Endothelial cell of umbilical vein (primary cell): ENCODE data around the gene DGKB. TPM values are rescaled to one million over a fixed set of nuclear protein-coding genes. Genes with fewer than 3 reads are reported as not detected.

Source experiments
- BruUV-seq: library from RNA; stranded (reverse); fragments of 400-500 nt; replicated peaks from 2 replicates; lab custom pipeline; 2021; lab: Mats Ljungman, UMichigan
- CTCF ChIA-PET: fragments of 300-600, 350-600 bp; sonication (Branson Sonifier 250); formaldehyde crosslinking; loops from one replicate; lab custom pipeline; 2021; ENCODE audit warnings: antibody characterized with exemption, inconsistent platforms; lab: Charles Lee
- POLR2A ChIA-PET: fragments of 300-600, 350-600 bp; sonication (Branson Sonifier 250); formaldehyde crosslinking; loops from one replicate; lab custom pipeline; 2021; ENCODE audit warnings: antibody characterized with exemption, inconsistent platforms; lab: Charles Lee
- DNase-seq: peaks from one replicate; pipeline ENCODE4 v3.0.0-alpha.2; 2011; ENCODE audit warnings: low read depth, low spot score
- FAIRE-seq: peaks from 2 replicates; lab custom pipeline; 2011; peaks lifted over from hg19 to GRCh38; lab: Jason Lieb, UNC
- H2AFZ ChIP-seq: 2 replicates; pipeline ENCODE4 v1.6.0; 2012; ENCODE audit warnings: low read depth, low read length, control low read depth, inconsistent platforms
- H3K27ac ChIP-seq: 2 replicates; pipeline ENCODE4 v1.5.1; 2011; ENCODE audit warnings: low read depth, mild to moderate bottlenecking, control low read depth, low read length, moderate library complexity; ENCODE audit not compliant: insufficient read depth
- H3K27me3 ChIP-seq, 2 experiments: 2 replicates each; pipeline versions ENCODE4 v1.6.0 to v1.6.1; 2011; ENCODE audit warnings: low read length in 2 of 2, mixed read lengths in 1 of 2; ENCODE audit not compliant: control insufficient read depth in 2 of 2, insufficient read depth in 2 of 2
- H3K36me3 ChIP-seq, 2 experiments: 2 replicates in 1 of 2; 3 replicates in 1 of 2; pipeline ENCODE4 v1.5.1; 2011; ENCODE audit warnings: low read length in 2 of 2, mild to moderate bottlenecking in 1 of 2, moderate library complexity in 1 of 2; ENCODE audit not compliant: control insufficient read depth in 2 of 2, insufficient read depth in 2 of 2; ENCODE audit errors: extremely low read depth in 1 of 2
- H3K4me1 ChIP-seq: 3 replicates; pipeline ENCODE4 v1.5.1; 2011; ENCODE audit warnings: mild to moderate bottlenecking, low read length; ENCODE audit not compliant: control insufficient read depth, insufficient read depth; ENCODE audit errors: extremely low read depth
- H3K4me2 ChIP-seq: 2 replicates; pipeline ENCODE4 v1.6.1; 2011; ENCODE audit warnings: low read length, control low read depth, mixed read lengths; ENCODE audit not compliant: insufficient read depth
- H3K4me3 ChIP-seq, 3 experiments: fragments of 200-600 bp in 1 of 3; sonication (generic), shearing (Covaris generic) in 1 of 3; replicated peaks in 1 of 3; 2 replicates each; pipeline ENCODE4 v1.5.1; 2011 to 2016; ENCODE audit warnings: control low read depth in 3 of 3, low read length in 3 of 3, mild to moderate bottlenecking in 2 of 3, inconsistent platforms in 1 of 3, low read depth in 1 of 3, moderate library complexity in 1 of 3; ENCODE audit not compliant: insufficient read depth in 1 of 3
- H3K79me2 ChIP-seq: 2 replicates; pipeline ENCODE4 v1.6.0; 2012; ENCODE audit warnings: low read length, inconsistent platforms; ENCODE audit not compliant: control insufficient read depth, insufficient read depth
- H3K9ac ChIP-seq: replicated peaks from 2 replicates; pipeline ENCODE3; 2011; ENCODE audit warnings: low read length, control low read depth; ENCODE audit not compliant: insufficient read depth; ENCODE audit errors: extremely low read depth
- H3K9me1 ChIP-seq: replicated peaks from 3 replicates; pipeline ENCODE4 v1.6.0; 2011; ENCODE audit warnings: mild to moderate bottlenecking, low read length; ENCODE audit not compliant: control insufficient read depth, insufficient read depth; ENCODE audit errors: extremely low read depth
- H3K9me3 ChIP-seq: replicated peaks from 2 replicates; pipeline ENCODE4 v1.5.1; 2012; ENCODE audit warnings: low read length, inconsistent platforms; ENCODE audit not compliant: control insufficient read depth, insufficient read depth
- H4K20me1 ChIP-seq: replicated peaks from 2 replicates; pipeline ENCODE3; 2011; ENCODE audit warnings: mild to moderate bottlenecking, low read length; ENCODE audit not compliant: control insufficient read depth, insufficient read depth; ENCODE audit errors: extremely low read depth
- CTCF ChIP-seq, 2 donors: IDR thresholded peaks; 1 replicate in 1 of 2; 2 replicates in 1 of 2; pipeline ENCODE4 v1.5.1; 2011; ENCODE audit warnings: low read length in 2 of 2, mild to moderate bottlenecking in 2 of 2, moderate library complexity in 2 of 2, control low read depth in 1 of 2, inconsistent platforms in 1 of 2, low read depth in 1 of 2; ENCODE audit not compliant: insufficient read depth in 1 of 2; ENCODE audit errors: extremely low read depth in 1 of 2
- JUN ChIP-seq: IDR thresholded peaks from 2 replicates; pipeline ENCODE4 v1.6.1; 2011; ENCODE audit warnings: borderline replicate concordance, low read depth; ENCODE audit not compliant: insufficient read length, insufficient read depth
- dilution Hi-C: fragments of 300-500 bp; cut with MboI; formaldehyde crosslinking; loops from one replicate; pipeline ENCODE4 v1.15.0; 2019; ENCODE audit warnings: low sequenced_read_pairs; ENCODE audit not compliant: extremely low pct_ligation_motif_present
- intact Hi-C: fragments of 100-400 bp; cut with micrococcal nuclease; formaldehyde crosslinking; loops from one replicate; pipeline ENCODE4 v1.10.0; 2022
- polyA plus RNA-seq, 4 experiments: library from polyadenylated mRNA; depleted of rRNA in 3 of 4; stranded (reverse) in 3 of 4; unstranded in 1 of 4; fragments of >200 nt; gene quantifications; 2 replicates each; pipeline versions ENCODE4 v1.2.1 to v1.2.3, GENCODE V29; 2011 to 2012; ENCODE audit warnings: missing spikeins in 1 of 4
- total RNA-seq: library from RNA; stranded (reverse); gene quantifications from 2 replicates; pipeline ENCODE4 v1.2.3, GENCODE V29; 2021

The DGKB gene
- total and polyA plus RNA-seq, 2 donors (not counting 3 experiments of a cell fraction or from before 2014, with no cell fraction given), result not detected

GRCh38 chr7:14691597-14692203 is 210.9 kb downstream of the DGKB start:
- no TSS peak for BruUV-seq
- no peaks in the 10 kb centered on the region for H4K20me1 ChIP-seq
- H3K9me3 ChIP-seq, result no peaks in the 10 kb centered on the region
- DNase-seq, result peak; percentile 42
- CTCF ChIA-PET, result interaction anchor here (0.6 to 5.1 kb wide), 52 partner anchors 9 to 1742 kb away, joined by 3 to 424 read pairs (median 4); partner anchors contain the start of gene ETV1
- no peak overlapping the region for H3K4me3 ChIP-seq
- dilution Hi-C loops, result no loop called here
- no peaks in the 10 kb centered on the region for H3K36me3 ChIP-seq
- no peaks in the 10 kb centered on the region for H3K27me3 ChIP-seq
- POLR2A ChIA-PET, result no interaction called here
- H3K4me2 ChIP-seq, result no peak overlapping the region
- TF ChIP-seq JUN (no peak), CTCF (IDR thresholded peaks at IDR 0.05; ENCODE audit: extremely low read depth in 1 of 2, insufficient read depth in 1 of 2, low read depth in 1 of 2, low read length in 2 of 2) (peak; percentile 61 to 72)
- no peaks in the 10 kb centered on the region for H3K79me2 ChIP-seq
- FAIRE-seq, result peak; percentile 53
- H3K4me1 ChIP-seq, result peaks cover 8% of the 10 kb centered on the region
- H3K27ac ChIP-seq, result no peak overlapping the region
- no peak overlapping the region for H2AFZ ChIP-seq
- no peak overlapping the region for H3K9ac ChIP-seq
- intact Hi-C loops, result loop anchor here (1.0 to 2.0 kb wide), 3 partner anchors 235 to 1411 kb away; no protein-coding TSS in a partner anchor
- peaks cover 2% of the 10 kb centered on the region for H3K9me1 ChIP-seq

GRCh38 chr7:14691034-14691433 is 211.5 kb downstream of the DGKB start:
- POLR2A ChIA-PET, result no interaction called here
- intact Hi-C loops, result loop anchor here (1.0 to 2.0 kb wide), 3 partner anchors 234 to 1411 kb away; no protein-coding TSS in a partner anchor

More at GRCh38 chr7:14691034-14691433, 211.5 kb downstream of the DGKB start:
- dilution Hi-C loops, result no loop called here
- Histone ChIP-seq H2AFZ (no peak overlapping the region), H3K79me2 (no peaks in the 10 kb centered on the region), H4K20me1 (no peaks in the 10 kb centered on the region), H3K4me3 (no peak overlapping the region), H3K9me3 (no peaks in the 10 kb centered on the region), H3K9ac (no peak overlapping the region), H3K27ac (no peak overlapping the region), H3K9me1 (peaks cover 2% of the 10 kb centered on the region), H3K36me3 (no peaks in the 10 kb centered on the region), H3K27me3 (no peaks in the 10 kb centered on the region), H3K4me2 (no peak overlapping the region), H3K4me1 (peaks cover 8% of the 10 kb centered on the region)
- CTCF ChIA-PET, result interaction anchor here (0.7 to 5.1 kb wide), 42 partner anchors 10 to 1741 kb away, joined by 3 to 424 read pairs (median 4); partner anchors contain the start of gene ETV1
- TF ChIP-seq JUN (no peak), CTCF (IDR thresholded peaks at IDR 0.05; ENCODE audit: extremely low read depth in 1 of 2, insufficient read depth in 1 of 2, low read depth in 1 of 2, low read length in 2 of 2) (no peak)
- BruUV-seq, result no TSS peak
- DNase-seq (no peak), FAIRE-seq (no peak)
